HL-60 (cell line): Measurements from ENCODE around the gene PTGR1.
"Not testable (repeated sequence)": the region's sequence is repeated elsewhere in the genome, so short reads cannot be mapped to it uniquely, and the experiment has no call there.

Experiments
- DNase-seq, 2 experiments: peaks; one replicate each; pipeline ENCODE4 v3.0.0-alpha.2; 2010 to 2020; ENCODE audit warnings: low read depth in 1 of 2, low spot score in 1 of 2
- H3K27ac ChIP-seq: fragments of 250-450 bp; sonication (Bioruptor Pico); replicated peaks from 2 replicates; pipeline ENCODE4 v1.5.1; 2020; ENCODE audit warnings: mild to moderate bottlenecking, moderate library complexity
- H3K27me3 ChIP-seq: fragments of 250-450 bp; sonication (Bioruptor Pico); 2 replicates; pipeline ENCODE4 v1.5.1; 2021; ENCODE audit warnings: mild to moderate bottlenecking, moderate library complexity; ENCODE audit not compliant: insufficient read depth, poor library complexity, severe bottlenecking
- H3K4me3 ChIP-seq: replicated peaks from 2 replicates; pipeline ENCODE4 v1.5.1; 2011; ENCODE audit warnings: mild to moderate bottlenecking, control low read depth, low read length; ENCODE audit not compliant: insufficient read depth
- GABPA ChIP-seq: IDR thresholded peaks from 2 replicates; pipeline ENCODE4 v1.6.1; 2012; ENCODE audit warnings: low read depth
- POLR2AphosphoS5 ChIP-seq: IDR thresholded peaks from 2 replicates; pipeline ENCODE4 v1.6.1; 2012; ENCODE audit warnings: low read depth
- REST ChIP-seq: IDR thresholded peaks from 2 replicates; pipeline ENCODE4 v1.6.1; 2012; ENCODE audit warnings: low read depth; ENCODE audit not compliant: insufficient replicate concordance
- SPI1 ChIP-seq: IDR thresholded peaks from 2 replicates; pipeline ENCODE4 v1.6.1; 2012; ENCODE audit warnings: low read depth, mild to moderate bottlenecking, borderline replicate concordance
- TF ChIP-seq, protein P1 (sequence below): IDR thresholded peaks from one replicate; pipeline ENCODE4 v1.5.1; 2011; ENCODE audit warnings: low read length, control low read depth, inconsistent platforms; ENCODE audit not compliant: insufficient read depth

Gene PTGR1

GRCh38 chr9:111586378-111586777 is 13.1 kb downstream of the PTGR1 start:
- no peak overlapping the region for H3K27ac ChIP-seq
- H3K27me3 ChIP-seq: no peaks in the 10 kb centered on the region
- no peak for DNase-seq
- no peak for TF ChIP-seq REST
- TF ChIP-seq, protein P1, sequence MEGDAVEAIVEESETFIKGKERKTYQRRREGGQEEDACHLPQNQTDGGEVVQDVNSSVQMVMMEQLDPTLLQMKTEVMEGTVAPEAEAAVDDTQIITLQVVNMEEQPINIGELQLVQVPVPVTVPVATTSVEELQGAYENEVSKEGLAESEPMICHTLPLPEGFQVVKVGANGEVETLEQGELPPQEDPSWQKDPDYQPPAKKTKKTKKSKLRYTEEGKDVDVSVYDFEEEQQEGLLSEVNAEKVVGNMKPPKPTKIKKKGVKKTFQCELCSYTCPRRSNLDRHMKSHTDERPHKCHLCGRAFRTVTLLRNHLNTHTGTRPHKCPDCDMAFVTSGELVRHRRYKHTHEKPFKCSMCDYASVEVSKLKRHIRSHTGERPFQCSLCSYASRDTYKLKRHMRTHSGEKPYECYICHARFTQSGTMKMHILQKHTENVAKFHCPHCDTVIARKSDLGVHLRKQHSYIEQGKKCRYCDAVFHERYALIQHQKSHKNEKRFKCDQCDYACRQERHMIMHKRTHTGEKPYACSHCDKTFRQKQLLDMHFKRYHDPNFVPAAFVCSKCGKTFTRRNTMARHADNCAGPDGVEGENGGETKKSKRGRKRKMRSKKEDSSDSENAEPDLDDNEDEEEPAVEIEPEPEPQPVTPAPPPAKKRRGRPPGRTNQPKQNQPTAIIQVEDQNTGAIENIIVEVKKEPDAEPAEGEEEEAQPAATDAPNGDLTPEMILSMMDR: no peak
- no peak for TF ChIP-seq POLR2AphosphoS5
- no peak for TF ChIP-seq SPI1
- H3K4me3 ChIP-seq: no peak overlapping the region

GRCh38 chr9:111582888-111583287 is 16.6 kb downstream of the PTGR1 start:
- no peak for DNase-seq
- Histone ChIP-seq H3K27me3 (no peaks in the 10 kb centered on the region), H3K27ac (no peak overlapping the region), H3K4me3 (no peak overlapping the region)
- TF ChIP-seq SPI1: no peak
- no peak for TF ChIP-seq REST

GRCh38 chr9:111572950-111573604 is 26.4 kb downstream of the PTGR1 start:
- Histone ChIP-seq H3K27me3 (no peaks in the 10 kb centered on the region), H3K4me3 (no peak overlapping the region), H3K27ac (no peak overlapping the region)
- DNase-seq: no peak
- TF ChIP-seq, protein P1: no peak
- TF ChIP-seq REST: no peak
- TF ChIP-seq POLR2AphosphoS5: no peak
- no peak for TF ChIP-seq GABPA
- TF ChIP-seq SPI1: no peak

- H3K4me3 ChIP-seq, H3K27me3 ChIP-seq, H3K27ac ChIP-seq, DNase-seq: not testable (repeated sequence)
Measured at GRCh38 chr9:111568127-111568526, 31.3 kb downstream of the PTGR1 start.
